GM12801 (cell line): ENCODE data around the gene RALGPS1.

Experiments used
- TF ChIP-seq, protein P1 (sequence below): IDR thresholded peaks from one replicate; pipeline ENCODE4 v1.5.1; 2011; ENCODE audit warnings: control low read depth; ENCODE audit not compliant: insufficient read length; ENCODE audit errors: extremely low read depth

Gene RALGPS1

DNA sequence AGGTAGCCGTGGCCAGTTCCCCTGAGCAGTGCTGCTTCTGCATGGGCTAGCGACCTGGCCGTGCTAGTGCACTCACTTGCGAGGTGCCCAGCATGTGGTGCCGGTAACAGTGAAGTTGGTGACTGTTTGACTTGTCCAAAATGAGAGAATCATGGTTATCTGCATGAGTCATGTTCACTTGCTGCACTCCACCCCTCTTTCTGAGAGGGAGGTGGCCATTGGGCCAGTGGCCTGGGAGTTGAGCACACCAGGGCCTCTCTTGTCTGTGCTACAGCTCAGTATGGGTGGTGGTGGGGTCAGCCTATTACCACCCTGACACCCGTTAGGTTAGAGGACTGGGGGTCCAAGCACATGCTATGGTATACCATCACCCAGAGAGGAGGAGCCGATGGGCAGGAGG is 294.6 kb downstream of the RALGPS1 start:
- TF ChIP-seq, protein P1, sequence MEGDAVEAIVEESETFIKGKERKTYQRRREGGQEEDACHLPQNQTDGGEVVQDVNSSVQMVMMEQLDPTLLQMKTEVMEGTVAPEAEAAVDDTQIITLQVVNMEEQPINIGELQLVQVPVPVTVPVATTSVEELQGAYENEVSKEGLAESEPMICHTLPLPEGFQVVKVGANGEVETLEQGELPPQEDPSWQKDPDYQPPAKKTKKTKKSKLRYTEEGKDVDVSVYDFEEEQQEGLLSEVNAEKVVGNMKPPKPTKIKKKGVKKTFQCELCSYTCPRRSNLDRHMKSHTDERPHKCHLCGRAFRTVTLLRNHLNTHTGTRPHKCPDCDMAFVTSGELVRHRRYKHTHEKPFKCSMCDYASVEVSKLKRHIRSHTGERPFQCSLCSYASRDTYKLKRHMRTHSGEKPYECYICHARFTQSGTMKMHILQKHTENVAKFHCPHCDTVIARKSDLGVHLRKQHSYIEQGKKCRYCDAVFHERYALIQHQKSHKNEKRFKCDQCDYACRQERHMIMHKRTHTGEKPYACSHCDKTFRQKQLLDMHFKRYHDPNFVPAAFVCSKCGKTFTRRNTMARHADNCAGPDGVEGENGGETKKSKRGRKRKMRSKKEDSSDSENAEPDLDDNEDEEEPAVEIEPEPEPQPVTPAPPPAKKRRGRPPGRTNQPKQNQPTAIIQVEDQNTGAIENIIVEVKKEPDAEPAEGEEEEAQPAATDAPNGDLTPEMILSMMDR, result no peak

DNA sequence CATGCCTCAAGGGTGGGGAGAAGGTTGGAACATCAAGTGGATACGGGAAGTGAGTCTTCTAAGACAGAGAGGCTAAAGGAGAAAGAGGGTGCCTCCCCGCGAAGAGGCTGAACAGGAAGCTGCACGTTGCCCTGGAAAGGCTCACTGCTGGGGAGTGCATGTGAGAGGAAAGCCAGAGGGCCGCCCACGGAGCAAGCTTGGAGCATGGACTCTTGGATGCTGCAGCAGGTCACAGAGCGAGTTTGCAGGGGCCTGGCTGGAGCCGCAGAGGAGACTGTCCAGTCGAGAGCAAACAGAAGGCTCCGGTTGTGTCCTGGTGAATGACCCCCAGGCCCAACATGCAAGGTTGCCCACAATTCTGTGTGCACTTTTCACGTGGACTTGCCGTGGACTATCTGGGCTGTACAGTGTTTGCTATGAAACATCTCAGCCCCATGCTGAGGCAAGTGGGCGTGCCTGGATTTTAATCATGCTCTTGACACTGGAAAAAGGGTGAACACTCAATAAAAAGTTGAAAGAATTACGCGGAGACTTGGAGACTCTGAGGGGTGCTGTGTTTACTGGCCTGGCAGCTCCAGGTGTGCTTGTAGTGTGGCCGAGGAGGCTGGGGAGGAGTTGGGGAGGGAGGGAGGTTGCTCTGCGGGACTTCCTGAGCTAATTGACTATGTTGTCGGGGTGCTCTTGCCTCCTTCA is 295.5 kb downstream of the RALGPS1 start:
- TF ChIP-seq, protein P1, result no peak

DNA sequence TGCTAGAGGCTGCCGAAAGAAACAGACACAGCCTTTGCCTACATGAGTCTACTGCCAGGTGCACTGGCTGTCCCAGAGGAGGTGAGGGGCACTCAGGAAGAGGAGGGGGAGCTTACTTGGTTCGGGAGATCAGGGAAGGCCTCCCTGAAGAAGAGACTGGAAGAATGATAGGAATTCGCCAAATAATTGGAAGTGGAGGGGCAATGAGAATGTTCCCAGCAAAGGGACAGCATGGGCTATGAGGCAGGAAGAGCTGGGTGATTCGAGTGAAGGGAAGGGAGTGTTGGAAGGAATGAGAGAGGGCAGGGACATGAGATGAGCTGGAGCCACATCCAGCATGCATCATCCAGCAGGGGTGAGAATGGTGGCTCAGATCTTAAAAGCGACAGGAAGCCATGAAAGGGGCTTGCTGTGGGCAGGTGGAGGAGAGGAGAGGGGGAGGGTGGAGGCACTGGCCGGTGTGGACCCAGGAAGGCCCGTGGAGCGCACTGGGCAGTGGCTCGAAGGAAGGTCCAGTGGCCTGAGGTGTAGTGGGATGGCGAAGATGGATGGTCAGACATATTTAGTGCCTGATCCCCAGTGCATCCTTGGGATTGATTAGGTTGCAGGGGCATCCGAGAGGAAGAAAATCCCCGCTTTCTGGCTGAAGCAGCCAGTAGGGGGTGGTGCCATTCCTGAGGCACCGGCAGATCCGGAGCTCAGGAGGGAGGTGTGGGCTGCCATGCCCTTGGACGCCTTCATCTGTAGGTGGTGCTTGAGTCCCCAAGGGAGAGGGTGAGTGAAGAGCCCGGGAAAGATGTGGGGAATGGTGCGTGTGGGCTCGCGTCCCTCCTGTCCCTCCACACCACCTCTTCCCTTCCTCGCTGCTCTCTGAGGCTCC is 296.5 kb downstream of the RALGPS1 start:
- TF ChIP-seq, protein P1, result no peak

DNA sequence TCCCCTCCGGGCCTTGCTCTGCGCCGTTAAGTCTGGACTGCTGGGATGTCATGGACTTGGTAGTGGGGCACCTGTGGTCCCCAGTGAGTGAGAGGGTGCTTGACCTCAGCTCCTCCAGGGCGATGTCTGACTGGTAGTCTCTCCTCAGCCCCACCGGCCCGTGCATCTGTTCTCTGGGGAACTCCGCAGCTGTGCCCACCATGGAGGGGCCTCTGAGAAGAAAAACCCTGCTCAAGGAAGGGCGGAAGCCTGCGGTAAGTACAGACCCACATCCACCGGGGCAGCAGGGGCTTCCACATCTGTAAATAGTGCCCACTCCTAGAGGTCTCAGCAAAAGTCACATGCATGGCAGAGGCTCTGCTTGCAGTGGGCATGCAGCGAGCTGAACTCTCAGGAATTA is 297.4 kb downstream of the RALGPS1 start:
- TF ChIP-seq, protein P1, result no peak

DNA sequence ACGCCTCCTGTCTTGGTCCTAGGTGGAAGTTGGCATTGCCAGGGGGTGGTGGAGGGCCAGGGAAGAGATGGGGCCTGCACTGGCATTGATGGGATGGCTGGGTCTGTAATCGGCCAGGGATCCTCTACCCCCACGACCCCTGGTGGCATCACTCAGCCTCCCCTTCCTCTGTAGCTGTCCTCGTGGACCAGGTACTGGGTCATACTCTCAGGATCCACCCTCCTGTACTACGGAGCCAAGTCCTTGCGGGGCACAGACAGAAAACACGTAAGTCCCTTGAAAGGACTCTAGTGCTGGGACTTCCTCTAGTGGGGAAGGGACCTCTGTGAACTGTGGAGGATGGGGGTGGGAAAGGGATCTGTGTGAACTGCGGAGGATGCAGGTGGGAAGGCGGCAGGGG is 297.9 kb downstream of the RALGPS1 start:
- TF ChIP-seq, protein P1, result no peak

DNA sequence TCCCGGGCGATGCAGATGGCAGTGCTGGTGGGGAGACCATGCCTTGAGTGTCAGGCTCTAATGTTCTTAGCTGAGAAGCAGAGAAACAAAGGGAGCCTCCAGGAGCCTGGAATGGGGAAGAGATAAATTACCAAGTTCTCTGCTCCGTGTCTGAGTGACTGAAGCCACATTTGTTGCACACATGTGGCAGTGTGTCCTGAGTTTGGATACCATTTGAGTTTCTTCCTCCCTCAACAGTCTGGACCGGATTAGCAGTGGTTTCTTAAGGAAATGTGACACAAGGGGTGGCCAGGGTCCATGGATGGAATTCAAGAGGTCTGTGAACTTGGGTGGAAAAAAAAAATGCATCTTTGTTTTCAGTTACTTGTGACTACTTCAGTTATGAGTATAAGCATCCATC is 299.3 kb downstream of the RALGPS1 start:
- TF ChIP-seq, protein P1, result no peak

DNA sequence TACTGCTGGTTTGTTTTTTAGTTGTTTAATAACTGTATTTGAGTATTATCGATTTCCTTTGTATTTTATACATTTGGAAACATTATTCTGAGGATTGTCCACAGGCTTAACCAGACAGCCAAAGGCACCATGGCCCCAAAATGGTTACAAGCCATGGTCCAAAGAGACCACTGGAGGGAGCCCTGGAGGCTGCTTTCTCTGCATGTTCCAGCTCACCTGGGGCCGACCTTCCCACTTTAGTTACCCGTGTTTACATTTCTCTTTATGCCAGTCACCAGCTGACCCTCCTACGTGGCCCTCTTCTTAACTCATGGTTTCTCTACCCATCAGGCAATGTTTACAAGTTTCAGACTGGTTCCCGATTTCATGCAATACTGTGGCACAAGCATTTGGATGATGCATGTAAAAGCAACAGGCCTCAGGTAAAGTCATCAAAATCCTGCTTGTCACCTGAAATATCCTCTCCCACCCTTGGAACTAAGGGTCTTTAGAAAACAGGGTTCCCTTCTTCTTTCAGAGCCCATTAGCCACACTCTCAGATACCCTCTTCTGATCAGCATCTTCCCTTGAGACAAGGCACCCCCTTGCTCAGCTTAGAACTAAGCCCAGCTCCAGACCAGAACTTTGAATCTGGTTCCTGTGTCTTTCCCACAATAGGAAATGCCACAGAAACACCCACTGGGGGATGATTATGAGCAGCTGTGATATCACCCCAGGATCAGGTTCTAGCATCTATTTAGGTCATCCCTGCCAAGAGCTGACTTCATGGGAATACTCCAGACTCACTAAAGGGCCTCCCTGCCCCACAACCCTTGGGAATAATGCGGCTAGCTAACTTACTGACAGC is 300.1 kb downstream of the RALGPS1 start:
- TF ChIP-seq, protein P1, result peak; percentile 17
